Tibial nerve (tissue), 4 donors: ENCODE measurements around the gene CISD3.

Experiments used
- CTCF ChIP-seq, 5 experiments: fragments of 200-600 bp in 3 of 5; fragments of 450-650 bp in 2 of 5; sonication (generic) in 3 of 5; IDR thresholded peaks; one replicate each; pipeline ENCODE4 v1.5.1; 2016 to 2019; ENCODE audit warnings: antibody characterized with exemption in 5 of 5, mild to moderate bottlenecking in 3 of 5, moderate library complexity in 2 of 5
- EP300 ChIP-seq, 2 donors: sonication (generic); formaldehyde crosslinking; IDR thresholded peaks; one replicate each; pipeline ENCODE4 v1.6.1; 2017; ENCODE audit warnings: antibody characterized with exemption in 2 of 2, mild to moderate bottlenecking in 1 of 2
- POLR2A ChIP-seq, 2 donors: fragments of 450-650 bp; IDR thresholded peaks; one replicate each; pipeline ENCODE4 v1.6.1; 2017; ENCODE audit warnings: antibody characterized with exemption in 2 of 2, mild to moderate bottlenecking in 2 of 2, moderate library complexity in 2 of 2

GRCh38 chr17:38752308-38753070, 22.3 kb downstream of the CISD3 start, which contains the start of gene PSMB3:
- peak in 1 of 5 experiments; percentile 53 for TF ChIP-seq CTCF (IDR thresholded peaks at IDR 0.05)
- peak; percentile 5 to 28 for TF ChIP-seq POLR2A (IDR thresholded peaks at IDR 0.05)
- TF ChIP-seq EP300 (IDR thresholded peaks at IDR 0.05), result peak in 1 of 2 donors; percentile 89
